Muscle of leg (tissue), 11 donors: ENCODE measurements around the gene LYST. TPM values are rescaled to one million over a fixed set of nuclear protein-coding genes. Genes with fewer than 3 reads are reported as not detected.

Source experiments
- DNase-seq: peaks from one replicate; pipeline ENCODE4 v3.0.0; 2013
- H3K27ac ChIP-seq: one replicate; pipeline ENCODE4 v1.5.1; 2013; ENCODE audit warnings: mild to moderate bottlenecking, low read length, control low read depth
- H3K27me3 ChIP-seq: one replicate; pipeline ENCODE4 v1.6.1; 2013; ENCODE audit warnings: low read length; ENCODE audit not compliant: control insufficient read depth, insufficient read depth
- H3K36me3 ChIP-seq: one replicate; pipeline ENCODE4 v1.6.1; 2013; ENCODE audit warnings: low read length; ENCODE audit not compliant: control insufficient read depth, insufficient read depth
- H3K4me1 ChIP-seq: one replicate; pipeline ENCODE4 v1.6.1; 2013; ENCODE audit warnings: low read length; ENCODE audit not compliant: control insufficient read depth, insufficient read depth
- H3K4me3 ChIP-seq: one replicate; pipeline ENCODE4 v1.5.1; 2013; ENCODE audit warnings: low read length, control low read depth
- H3K9me3 ChIP-seq: replicated peaks from 2 replicates; pipeline ENCODE4 v1.6.1; 2013; ENCODE audit warnings: low read depth, low read length; ENCODE audit not compliant: control insufficient read depth
- WGBS: methylation state at CpG from one replicate; pipeline ENCODE4 v1.1.5; 2013; ENCODE audit warnings: missing lambda C conversion rate; ENCODE audit not compliant: insufficient coverage; 5-methylcytosine and 5-hydroxymethylcytosine counted together
- polyA plus RNA-seq, 8 donors: library from polyadenylated mRNA; unstranded; fragments of 120-200 nt; gene quantifications; one replicate each; pipeline versions ENCODE4 v1.2.1 to v1.2.3, GENCODE V29; 2013; ENCODE audit warnings: inconsistent platforms in 1 of 8, low replicate concordance in 1 of 8; ENCODE audit not compliant: insufficient read length in 8 of 8, insufficient read depth in 1 of 8
- total RNA-seq: library from RNA; stranded (reverse); fragments of 120-200 nt; gene quantifications from one replicate; pipeline ENCODE4 v1.2.4, GENCODE V29; 2013

Gene LYST
- total and polyA plus RNA-seq, 9 donors, result 4.2 to 10.2 (median 5.5) TPM

DNA sequence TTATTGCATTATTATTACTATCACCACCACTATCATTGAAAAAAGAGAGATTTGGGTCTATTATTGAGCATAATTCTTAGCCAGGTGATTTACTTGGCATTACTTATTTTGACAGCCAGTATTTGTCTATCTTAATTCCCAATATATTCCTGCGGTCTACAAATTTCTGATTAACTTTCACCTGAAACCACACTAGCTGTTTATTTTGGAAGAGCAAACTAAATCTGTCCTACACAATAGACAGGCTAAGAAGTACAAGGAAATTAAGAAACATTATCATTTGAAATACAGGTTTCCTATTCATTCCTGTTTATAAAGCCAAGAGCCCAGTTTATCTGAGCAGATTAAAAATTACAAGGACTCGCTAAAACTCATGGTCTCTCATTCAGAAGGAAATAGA, 6.9 kb upstream of the LYST start:
- no peaks in the 10 kb centered on the region for H3K4me1 ChIP-seq

DNA sequence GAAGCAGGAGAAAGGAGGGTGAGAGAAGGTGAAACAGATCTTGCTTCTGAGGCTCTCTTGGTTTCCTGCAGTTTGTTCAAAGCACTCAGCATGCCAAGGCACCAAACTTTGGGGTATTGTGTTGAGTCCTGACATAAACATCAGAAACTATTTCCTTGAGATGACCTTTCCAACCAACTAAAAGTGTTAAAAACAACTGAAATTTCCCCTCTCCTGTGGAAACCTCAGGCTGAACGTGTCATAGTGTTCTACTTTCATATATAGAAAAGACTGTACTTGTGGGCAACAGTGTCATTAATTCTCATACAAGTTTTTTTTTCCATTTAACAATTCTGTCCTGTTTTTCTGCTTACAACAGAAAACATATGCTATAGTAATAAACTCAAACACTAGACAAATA, 6.3 kb upstream of the LYST start:
- Histone ChIP-seq H3K27ac (peak overlapping the region; percentile 35), H3K4me3 (no peak overlapping the region), H3K9me3 (no peaks in the 10 kb centered on the region), H3K27me3 (peaks cover 5% of the 10 kb centered on the region), H3K36me3 (no peaks in the 10 kb centered on the region), H3K4me1 (no peaks in the 10 kb centered on the region)
- DNase-seq, result no peak
- WGBS, result no CpG with 5 or more reads among the region's 1 CpG

More for the DNA sequence above, 6.9 kb upstream of the LYST start:
- Histone ChIP-seq H3K36me3 (no peaks in the 10 kb centered on the region), H3K9me3 (no peaks in the 10 kb centered on the region), H3K27me3 (peaks cover 5% of the 10 kb centered on the region), H3K27ac (no peak overlapping the region), H3K4me3 (no peak overlapping the region)
- DNase-seq, result no peak
- no CpG with 5 or more reads among the region's 2 CpGs for WGBS

DNA sequence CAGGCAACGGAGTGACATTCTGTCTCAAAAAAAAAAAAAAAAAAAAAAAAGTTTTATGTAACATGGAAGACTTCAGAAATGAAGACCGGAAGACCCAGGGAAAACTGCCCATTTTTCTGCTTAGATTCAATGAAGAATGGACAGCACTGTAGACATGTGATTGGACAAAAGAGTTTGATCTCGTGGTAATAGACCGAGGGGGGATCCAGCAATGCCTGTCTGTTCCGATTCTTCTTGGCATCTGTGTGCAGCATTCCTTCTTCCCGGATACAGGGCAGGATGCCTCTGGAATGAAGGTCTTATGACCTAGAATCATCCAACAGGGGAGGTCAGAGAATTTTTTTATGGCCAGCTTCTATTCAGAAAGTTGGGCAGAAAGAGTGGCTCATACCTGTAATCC, 5.6 kb upstream of the LYST start:
- 89% methylated on average over 1 of the region's 6 CpGs for WGBS
- no peak for DNase-seq
- Histone ChIP-seq H3K27ac (no peak overlapping the region), H3K36me3 (no peaks in the 10 kb centered on the region), H3K9me3 (no peaks in the 10 kb centered on the region), H3K4me3 (no peak overlapping the region), H3K4me1 (peaks cover 3% of the 10 kb centered on the region), H3K27me3 (peaks cover 5% of the 10 kb centered on the region)

DNA sequence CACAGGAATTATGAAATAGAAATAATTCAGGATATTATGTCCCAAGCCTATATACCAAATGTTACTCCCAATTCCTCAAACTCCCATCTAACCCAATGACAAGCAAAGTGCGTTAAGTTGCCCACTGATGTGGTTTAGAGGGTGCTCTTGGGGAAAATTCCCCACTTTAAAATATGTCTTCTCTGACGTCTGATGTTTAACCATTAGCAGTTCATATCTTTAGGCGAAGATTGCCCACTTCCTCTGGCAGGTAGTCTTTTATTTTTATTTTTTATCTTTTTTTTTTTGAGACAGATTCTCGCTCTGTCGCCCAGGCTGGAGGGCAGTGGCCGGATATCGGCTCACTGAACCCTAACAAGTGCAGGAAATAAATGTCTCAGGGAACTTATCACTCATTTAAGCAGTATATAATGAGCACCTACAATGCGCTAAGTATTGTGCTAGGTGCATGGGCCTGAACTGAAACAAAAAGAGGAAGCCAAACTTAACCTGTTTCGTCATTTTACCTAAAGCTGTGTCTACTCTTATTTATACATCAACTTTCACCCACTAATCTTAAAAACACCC, 1.3 kb upstream of the LYST start:
- no peak for DNase-seq
- peaks cover 2% of the 10 kb centered on the region for H3K27me3 ChIP-seq
- H3K9me3 ChIP-seq, result no peaks in the 10 kb centered on the region
- no CpG with 5 or more reads among the region's 9 CpGs for WGBS
- H3K27ac ChIP-seq, result peak overlapping the region; percentile 85
- no peak overlapping the region for H3K4me3 ChIP-seq
- H3K4me1 ChIP-seq, result peaks cover 8% of the 10 kb centered on the region
- H3K36me3 ChIP-seq, result no peaks in the 10 kb centered on the region

DNA sequence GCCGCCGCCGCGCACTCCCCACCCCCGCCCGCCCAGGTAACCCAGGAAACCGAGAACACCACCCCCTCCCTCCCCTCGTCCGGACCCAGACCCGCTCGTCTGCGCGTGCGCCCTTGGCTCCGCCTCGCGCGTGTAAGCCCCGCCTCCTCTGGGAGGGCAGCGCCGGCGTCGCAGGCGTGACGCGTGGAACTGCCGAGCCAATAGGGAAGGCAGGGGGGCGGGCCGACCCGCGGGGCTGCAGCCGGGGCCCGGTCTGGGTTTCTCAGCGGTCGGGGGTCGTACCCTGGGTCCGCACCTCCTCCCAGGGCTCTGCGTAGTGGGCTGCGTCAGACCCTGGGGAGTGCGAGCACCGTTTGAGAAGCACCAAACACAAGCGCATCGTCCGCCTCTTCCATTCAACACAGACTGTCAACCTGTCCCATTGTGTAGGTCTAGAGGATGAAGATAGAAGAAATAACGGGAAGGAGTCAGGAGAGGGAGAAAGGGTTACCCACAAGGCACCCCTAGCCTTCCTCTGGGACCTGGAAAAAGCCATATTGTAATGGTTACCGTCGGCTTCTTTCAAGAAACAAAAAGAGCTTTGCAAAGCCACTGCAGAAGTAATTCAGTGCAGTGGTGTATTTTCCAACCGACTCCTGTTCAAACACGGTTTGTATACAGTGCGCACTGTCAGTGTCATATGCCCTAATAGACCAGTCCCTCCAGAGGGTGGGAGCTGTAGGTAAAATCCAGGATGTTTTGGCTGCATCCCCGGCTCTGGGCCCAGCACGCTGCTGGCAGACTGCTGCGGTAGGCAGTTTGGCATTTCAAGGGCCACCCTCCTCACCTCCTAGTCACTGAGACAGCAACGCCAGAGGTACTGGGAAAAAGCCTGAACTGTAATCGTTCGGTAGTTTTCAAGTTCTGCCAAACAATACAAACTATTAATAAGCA, 473 bp upstream of the LYST start:
- H3K36me3 ChIP-seq, result no peaks in the 10 kb centered on the region
- DNase-seq, result peak; percentile 98
- under 1% methylated on average over 28 of the region's 56 CpGs for WGBS
- H3K27me3 ChIP-seq, result peaks cover 2% of the 10 kb centered on the region
- H3K4me1 ChIP-seq, result peaks cover 8% of the 10 kb centered on the region
- H3K9me3 ChIP-seq, result no peaks in the 10 kb centered on the region
- peak overlapping the region; percentile 85 for H3K27ac ChIP-seq
- H3K4me3 ChIP-seq, result peak overlapping the region; percentile 73

DNA sequence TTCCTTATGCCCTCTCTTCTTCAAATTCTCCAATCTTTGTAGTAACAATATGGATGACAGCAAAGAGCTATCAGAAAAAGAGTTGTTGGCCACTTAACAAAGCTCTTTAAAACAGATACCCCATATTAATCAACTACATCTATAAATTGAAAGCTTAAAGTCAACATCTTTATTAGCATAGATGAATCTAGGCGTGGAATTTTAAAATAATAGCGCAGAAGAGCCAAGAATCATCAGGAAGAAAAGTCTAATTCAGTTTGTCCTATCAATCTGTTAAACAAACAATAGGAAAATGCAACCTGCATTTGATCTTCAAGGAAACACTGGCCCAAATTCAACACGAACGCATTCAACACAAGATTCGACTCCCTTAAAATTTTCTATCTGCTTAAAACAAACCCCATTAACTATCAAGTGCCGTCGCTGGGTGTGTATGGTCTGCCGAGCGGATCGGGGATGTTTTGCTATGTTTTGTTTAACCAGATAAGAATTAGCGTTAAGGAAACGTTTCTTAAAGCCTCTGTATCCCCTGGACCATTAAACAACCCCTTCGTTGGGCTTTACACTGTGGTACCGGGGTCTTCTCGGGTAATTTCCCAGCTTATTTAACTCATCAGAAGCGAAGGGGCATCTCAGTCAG, 1.0 kb downstream of the LYST start:
- Histone ChIP-seq H3K4me3 (peak overlapping the region; percentile 73), H3K9me3 (no peaks in the 10 kb centered on the region), H3K27ac (peak overlapping the region; percentile 62), H3K4me1 (peaks cover 8% of the 10 kb centered on the region), H3K27me3 (no peaks in the 10 kb centered on the region), H3K36me3 (no peaks in the 10 kb centered on the region)
- DNase-seq, result peak; percentile 25
- 0% methylated on average over 5 of the region's 16 CpGs for WGBS

DNA sequence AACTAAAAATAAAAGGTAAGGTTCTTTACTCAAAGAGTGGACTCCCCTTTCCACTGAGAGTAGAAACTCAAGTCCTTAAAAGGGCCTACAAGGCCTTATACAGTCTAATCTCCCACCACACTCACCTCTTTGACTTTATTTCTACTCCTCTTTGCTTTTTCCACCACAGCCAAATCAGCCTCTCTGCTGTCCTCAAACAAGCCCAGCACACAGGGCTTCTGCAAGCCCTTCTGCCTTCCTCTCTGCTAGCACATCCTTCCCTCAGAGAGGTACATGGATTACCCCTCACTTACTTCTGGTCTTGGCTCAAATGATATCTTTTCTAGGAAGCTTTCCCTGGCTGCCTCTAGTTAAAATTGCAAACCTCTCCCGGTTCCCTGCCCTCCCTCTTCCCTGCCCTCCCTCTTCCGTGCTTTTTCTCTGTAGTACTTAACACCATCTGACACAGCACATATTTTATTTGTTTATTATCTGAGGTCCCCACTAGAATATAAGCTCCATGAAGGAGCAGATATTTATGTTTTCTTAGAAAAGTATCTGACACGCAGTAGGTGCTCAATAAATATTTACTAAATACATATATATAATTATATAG, 1.7 kb downstream of the LYST start:
- Histone ChIP-seq H3K4me3 (no peak overlapping the region), H3K9me3 (no peaks in the 10 kb centered on the region), H3K27me3 (no peaks in the 10 kb centered on the region), H3K27ac (no peak overlapping the region), H3K4me1 (peaks cover 8% of the 10 kb centered on the region), H3K36me3 (no peaks in the 10 kb centered on the region)
- DNase-seq, result no peak
- no CpG with 5 or more reads among the region's 3 CpGs for WGBS

DNA sequence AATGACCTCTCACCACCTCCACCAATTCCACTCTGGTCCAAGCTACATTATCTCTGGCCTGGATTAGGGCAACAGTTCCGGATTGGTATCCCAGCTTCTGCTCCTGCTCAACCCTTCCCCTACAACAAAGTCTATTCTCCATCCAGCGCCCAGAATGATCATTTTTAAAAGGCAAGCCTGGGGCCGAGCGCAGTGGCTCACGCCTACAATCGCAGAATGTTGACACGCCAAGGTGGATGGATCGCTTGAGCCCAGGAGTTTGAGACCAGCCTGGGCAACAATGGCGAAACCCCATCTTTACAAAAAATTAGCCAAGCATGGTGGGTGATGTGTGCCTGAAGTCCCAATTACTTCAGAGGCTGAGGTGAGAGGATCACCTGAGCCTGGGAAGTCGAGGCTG, 2.2 kb downstream of the LYST start:
- H3K4me1 ChIP-seq, result peaks cover 8% of the 10 kb centered on the region
- H3K4me3 ChIP-seq, result no peak overlapping the region
- H3K27me3 ChIP-seq, result no peaks in the 10 kb centered on the region
- H3K9me3 ChIP-seq, result no peaks in the 10 kb centered on the region
- WGBS, result 87% methylated on average over 3 of the region's 10 CpGs
- no peak overlapping the region for H3K27ac ChIP-seq
- no peak for DNase-seq
- H3K36me3 ChIP-seq, result no peaks in the 10 kb centered on the region

DNA sequence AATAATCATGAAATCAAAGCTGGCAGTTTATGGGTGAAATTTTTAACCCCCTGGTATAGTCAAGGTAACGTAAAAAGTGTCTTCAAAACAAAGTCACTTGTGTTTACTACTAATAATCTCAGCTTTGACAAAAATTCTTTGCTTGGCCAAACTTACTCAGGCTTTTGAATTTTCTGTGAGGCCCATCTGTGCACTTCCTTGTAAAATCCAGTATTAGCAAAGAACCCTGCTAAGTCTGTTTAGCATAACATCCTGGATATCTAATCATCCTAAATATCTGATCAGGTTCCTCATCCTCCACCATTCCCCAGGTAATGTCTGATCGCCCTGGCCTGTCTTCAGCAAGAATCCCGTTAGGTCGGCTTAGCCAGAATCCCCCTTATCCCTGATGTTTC, 3.0 kb downstream of the LYST start:
- peaks cover 8% of the 10 kb centered on the region for H3K4me1 ChIP-seq
- no peak overlapping the region for H3K4me3 ChIP-seq
- 63% methylated on average over 3 of the region's 4 CpGs for WGBS
- H3K9me3 ChIP-seq, result no peaks in the 10 kb centered on the region
- H3K36me3 ChIP-seq, result no peaks in the 10 kb centered on the region
- no peak overlapping the region for H3K27ac ChIP-seq
- no peak for DNase-seq
- no peaks in the 10 kb centered on the region for H3K27me3 ChIP-seq

DNA sequence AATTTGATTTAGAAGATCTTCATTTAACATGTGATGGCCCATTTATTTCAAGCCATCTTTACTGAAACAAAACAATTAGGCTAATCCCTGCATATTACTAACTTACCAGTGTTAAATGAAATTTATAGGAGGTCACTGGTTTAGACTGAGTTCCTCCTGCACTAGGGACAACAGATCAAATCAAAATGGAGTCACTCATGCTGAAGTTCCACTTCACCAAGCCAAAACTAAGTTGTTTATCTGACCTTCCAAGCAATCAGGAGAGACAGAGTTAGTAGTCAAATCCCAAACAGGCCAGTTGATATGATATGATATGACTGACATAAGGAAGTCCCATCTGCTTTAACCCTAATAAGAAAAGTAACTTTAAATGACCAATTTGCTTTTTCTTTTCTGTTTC, 4.8 kb downstream of the LYST start:
- H3K9me3 ChIP-seq, result no peaks in the 10 kb centered on the region
- no peaks in the 10 kb centered on the region for H3K27me3 ChIP-seq
- H3K4me1 ChIP-seq, result peaks cover 5% of the 10 kb centered on the region
- H3K4me3 ChIP-seq, result no peak overlapping the region
- DNase-seq, result no peak
- H3K27ac ChIP-seq, result no peak overlapping the region
- no peaks in the 10 kb centered on the region for H3K36me3 ChIP-seq
